ENCODE measurements around the gene GRPR. TPM values are rescaled to one million over a fixed set of nuclear protein-coding genes. Genes with fewer than 3 reads are reported as not detected.

Gene GRPR
- total RNA-seq, 1 experiment from 2014 or later, result 28.8 TPM

GRCh38 chrX:16113978-16114565 is 9.3 kb upstream of the GRPR start:
- H3T11ph ChIP-seq (ENCODE audit: low read length), result no peak overlapping the region
- H3K4me2 ChIP-seq (ENCODE audit: insufficient read depth, insufficient read length, low read length), result no peak overlapping the region
- Mint-ChIP-seq H3K4me1 (peaks cover 7 to 9% of the 10 kb centered on the region in 2 experiments), H3K9me3 (peaks cover 24 to 28% of the 10 kb centered on the region in 2 experiments), H3K36me3 (ENCODE audit: insufficient read depth in 1 of 3, low read depth in 3 of 3) (peaks cover 25 to 34% (median 28%) of the 10 kb centered on the region in 3 experiments), H3K27ac (no peak overlapping the region), H3K4me3 (no peak overlapping the region), H3K27me3 (ENCODE audit: low read depth) (no peaks in the 10 kb centered on the region; the same call in 1 of the 2 replicates)
- H3K4me1 ChIP-seq (ENCODE audit: insufficient read depth, low read length), result no peaks in the 10 kb centered on the region
- H4K8ac ChIP-seq (replicated peaks; ENCODE audit: insufficient read length, low read depth, low read length), result no peak overlapping the region
- H3K9ac ChIP-seq (ENCODE audit: extremely low read depth, insufficient read length, low read length), result no peak overlapping the region
- H3K18ac ChIP-seq (ENCODE audit: insufficient read length, low read depth, low read length), result no peak overlapping the region
- H3K9me3 ChIP-seq (ENCODE audit: control insufficient read depth, low read depth, low read length), result peaks cover 1% of the 10 kb centered on the region
- no peak overlapping the region for H2AFZ ChIP-seq (ENCODE audit: low read length)
- H2BK12ac ChIP-seq (ENCODE audit: insufficient read length, low read depth, low read length), result no peak overlapping the region
- no peak overlapping the region for H3K23ac ChIP-seq (ENCODE audit: insufficient read length, low read depth, low read length)
- H3K27ac ChIP-seq (ENCODE audit: insufficient read length, low read depth, low read length), result no peak overlapping the region
- H4K20me1 ChIP-seq (ENCODE audit: control insufficient read depth, insufficient read depth, insufficient read length), result no peaks in the 10 kb centered on the region
- TF ChIP-seq CTCF (conservative IDR thresholded peaks at IDR 0.05), result no peak
- no peak overlapping the region for H3K4ac ChIP-seq (ENCODE audit: low read depth, low read length)
- no peak overlapping the region for H2BK120ac ChIP-seq (ENCODE audit: low read depth, low read length, poor library complexity, severe bottlenecking)
- H2BK5ac ChIP-seq (ENCODE audit: insufficient read length, low read length), result no peak overlapping the region
- no peaks in the 10 kb centered on the region for H3K79me1 ChIP-seq (ENCODE audit: insufficient read depth, low read depth, low read length, poor library complexity, severe bottlenecking)
- H3K23me2 ChIP-seq (ENCODE audit: insufficient read length, low read depth, low read length, poor library complexity, severe bottlenecking), result no peaks in the 10 kb centered on the region
- no peak overlapping the region for H4K5ac ChIP-seq (ENCODE audit: insufficient read length, low read depth, low read length)
- no peaks in the 10 kb centered on the region for H3K27me3 ChIP-seq (ENCODE audit: insufficient read depth, low read length)
- no peaks in the 10 kb centered on the region for H3K79me2 ChIP-seq (ENCODE audit: insufficient read depth, low read length)
- H2BK20ac ChIP-seq (ENCODE audit: low read depth, low read length, poor library complexity, severe bottlenecking), result no peak overlapping the region
- DNase-seq, result no peak
- no peak overlapping the region for H3K14ac ChIP-seq (ENCODE audit: insufficient read depth, low read length)
- H3K56ac ChIP-seq (ENCODE audit: insufficient read length, low read depth, low read length), result no peak overlapping the region
- no peak overlapping the region for H2BK15ac ChIP-seq (ENCODE audit: low read depth, low read length)
- WGBS (ENCODE audit: extremely low coverage, insufficient read length, low lambda C conversion rate), result no CpG with 5 or more reads among the region's 1 CpG
- no peak overlapping the region for H4K91ac ChIP-seq (ENCODE audit: insufficient read length, low read depth, low read length)
- H2AK5ac ChIP-seq (ENCODE audit: insufficient read length, low read length), result no peak overlapping the region
